ENCODE measurements around the gene CNEP1R1.

The CNEP1R1 gene

DNA sequence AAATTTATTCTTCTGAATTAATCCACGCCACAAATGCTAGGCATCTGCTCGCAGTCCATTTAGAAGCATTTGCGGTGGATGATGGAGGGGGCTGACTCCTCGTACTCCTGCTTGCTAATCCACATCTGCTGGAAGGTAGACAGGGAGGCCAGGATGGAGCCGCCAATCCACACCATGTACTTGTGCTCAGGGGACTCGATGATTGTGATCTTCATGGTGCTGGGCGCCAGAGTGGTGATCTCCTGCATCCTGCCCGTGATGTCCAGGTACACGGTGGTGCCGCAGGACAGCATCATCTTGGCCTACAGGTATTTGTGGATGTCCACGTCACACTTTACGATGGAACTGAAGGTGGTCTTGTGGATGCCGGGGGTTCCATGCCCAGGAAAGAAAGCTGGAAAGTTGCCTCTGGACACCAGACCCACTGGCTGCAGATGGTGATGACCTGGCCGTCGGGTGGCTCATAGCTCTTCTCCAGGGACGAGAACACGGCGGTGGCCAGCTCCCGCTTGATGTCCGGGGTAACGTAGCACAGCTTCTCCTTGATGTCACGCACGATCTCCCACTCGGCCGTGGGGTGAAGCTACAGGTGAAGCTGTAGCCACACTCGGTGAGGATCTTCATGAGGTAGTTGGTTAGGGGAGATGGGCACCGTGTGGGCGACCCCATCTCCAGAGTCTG is 33.2 kb downstream of the CNEP1R1 start:
- DNase-seq (ENCODE audit: low read depth), result no peak
- H3K4me3 ChIP-seq (ENCODE audit: control insufficient read depth, low read depth, low read length), result no peak overlapping the region
- no peak for TF ChIP-seq CTCF (IDR thresholded peaks at IDR 0.05; ENCODE audit: control insufficient read depth, insufficient read depth, low read depth, low read length, missing control alignments)

GRCh38 chr16:50059111-50059510 is 34.1 kb downstream of the CNEP1R1 start:
- no peak for DNase-seq (ENCODE audit: low read depth)
- H3K4me3 ChIP-seq (ENCODE audit: control insufficient read depth, low read depth, low read length), result no peak overlapping the region
- TF ChIP-seq CTCF (IDR thresholded peaks at IDR 0.05; ENCODE audit: control insufficient read depth, insufficient read depth, low read depth, low read length, missing control alignments), result no peak

DNA sequence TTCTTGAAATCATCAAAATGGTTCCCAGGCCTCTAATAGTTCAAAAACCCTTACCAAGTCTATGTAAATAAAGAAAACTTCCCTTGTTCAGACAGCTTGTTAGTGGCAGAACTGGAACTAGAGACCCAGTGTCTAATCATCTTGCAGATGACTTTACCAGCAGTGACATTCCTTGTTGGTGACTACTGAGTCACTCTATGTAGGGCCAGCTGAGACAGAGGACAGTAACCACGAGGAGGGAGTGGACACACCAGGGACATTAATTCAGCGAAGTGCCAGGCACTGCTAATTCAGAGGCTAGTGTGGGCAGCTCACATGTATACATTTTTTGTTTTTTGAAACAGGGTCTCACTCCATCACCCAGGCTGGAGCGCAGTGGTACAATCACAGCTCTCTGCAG is 34.6 kb downstream of the CNEP1R1 start:
- H3K4me3 ChIP-seq (ENCODE audit: control insufficient read depth, low read depth, low read length), result no peak overlapping the region
- no peak for DNase-seq (ENCODE audit: low read depth)
- TF ChIP-seq CTCF (IDR thresholded peaks at IDR 0.05; ENCODE audit: control insufficient read depth, insufficient read depth, low read depth, low read length, missing control alignments), result no peak

DNA sequence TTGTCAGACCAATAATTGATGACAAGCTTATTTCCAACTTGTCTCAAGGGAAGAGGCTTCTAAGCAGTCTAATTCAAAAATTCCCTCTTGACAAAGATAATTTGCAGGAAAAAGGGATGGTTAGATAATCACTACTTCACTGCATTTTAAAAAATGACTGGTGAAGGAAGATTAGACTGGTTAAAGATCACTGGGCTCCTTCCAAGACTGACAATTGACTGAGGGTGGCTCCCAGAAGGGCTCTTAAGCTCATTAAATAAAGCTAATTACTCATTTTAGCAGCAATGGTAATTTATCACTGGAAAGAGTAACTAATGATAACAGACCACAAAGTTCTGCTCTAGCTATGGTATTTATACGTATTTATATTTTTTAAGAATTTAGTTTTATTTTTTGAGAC is 36.3 kb downstream of the CNEP1R1 start:
- TF ChIP-seq CTCF (IDR thresholded peaks at IDR 0.05; ENCODE audit: control insufficient read depth, insufficient read depth, low read depth, low read length, missing control alignments), result no peak
- H3K4me3 ChIP-seq (ENCODE audit: control insufficient read depth, low read depth, low read length), result no peak overlapping the region
- no peak for DNase-seq (ENCODE audit: low read depth)

DNA sequence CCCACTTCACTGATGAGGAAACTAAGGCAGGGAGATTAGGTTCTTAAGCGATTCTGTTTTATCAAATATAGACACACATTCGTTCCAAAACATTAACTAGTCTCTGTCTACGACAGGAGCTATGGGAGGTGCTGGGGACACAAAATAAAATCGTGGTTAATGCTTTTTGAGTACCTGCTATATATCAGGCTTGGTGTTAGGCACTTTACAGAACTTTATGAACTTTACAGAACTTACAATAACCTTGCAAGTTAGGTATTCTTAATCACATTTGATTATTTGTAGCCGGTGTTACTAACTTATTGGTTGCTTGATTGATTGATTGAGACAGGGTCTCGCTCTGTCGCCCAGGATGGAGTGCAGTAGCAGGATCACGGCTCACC is 40.2 kb downstream of the CNEP1R1 start:
- TF ChIP-seq CTCF (IDR thresholded peaks at IDR 0.05; ENCODE audit: control insufficient read depth, insufficient read depth, low read depth, low read length, missing control alignments), result no peak
- peak overlapping the region; percentile 91 for H3K4me3 ChIP-seq (ENCODE audit: control insufficient read depth, low read depth, low read length)
- DNase-seq (ENCODE audit: low read depth), result no peak

DNA sequence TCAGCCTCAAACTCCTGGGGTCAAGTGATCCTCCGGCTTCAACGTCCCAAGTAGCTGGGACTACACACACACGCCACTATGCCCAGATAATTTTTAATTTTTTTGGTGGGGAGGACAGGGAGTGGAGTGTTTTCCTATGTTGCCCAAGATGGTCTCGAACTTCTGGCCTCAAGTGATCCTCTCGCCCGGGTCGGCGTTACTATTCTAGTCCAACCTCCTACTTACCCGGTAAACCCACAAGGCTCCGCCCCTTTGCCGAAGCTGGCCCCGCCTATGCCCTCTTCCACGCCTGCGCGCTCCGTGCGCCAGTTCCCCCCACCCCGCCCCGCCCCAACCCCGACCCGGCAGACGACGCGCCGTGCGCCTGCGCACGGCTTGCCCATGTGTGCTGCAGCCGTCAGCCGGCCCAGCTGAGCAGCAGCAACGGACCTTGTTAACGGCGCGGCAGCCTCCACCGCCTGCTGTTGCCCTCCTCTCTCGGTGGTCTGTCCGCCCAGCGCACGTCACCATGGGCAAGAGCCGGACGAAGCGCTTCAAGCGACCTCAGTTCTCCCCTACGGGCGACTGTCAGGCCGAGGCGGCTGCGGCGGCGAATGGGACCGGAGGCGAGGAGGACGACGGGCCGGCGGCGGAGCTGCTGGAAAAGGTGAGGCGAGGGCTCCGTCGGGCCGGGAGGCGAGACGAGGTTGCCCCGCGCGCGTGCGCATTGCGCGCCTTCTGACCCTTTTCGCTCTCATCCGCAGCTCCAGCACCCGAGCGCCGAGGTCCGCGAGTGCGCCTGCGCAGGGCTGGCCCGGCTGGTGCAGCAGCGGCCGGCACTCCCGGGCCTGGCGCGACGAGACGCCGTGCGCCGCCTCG is 40.8 kb downstream of the CNEP1R1 start, which contains the start of gene HEATR3:
Gene HEATR3 (plus strand): TSS at position 347 of the 858 bp plus-strand sequence. CDS start 162 bp downstream, at position 509.
- peak within 1 kb of the TSS; percentile 91 for H3K4me3 ChIP-seq (ENCODE audit: control insufficient read depth, low read depth, low read length)
- DNase-seq (ENCODE audit: low read depth), result peak; percentile 62
- no peak for TF ChIP-seq CTCF (IDR thresholded peaks at IDR 0.05; ENCODE audit: control insufficient read depth, insufficient read depth, low read depth, low read length, missing control alignments)

Measured in AG09309 (cell line).